ENCODE measurements around the gene CRYGN. TPM values are rescaled to one million over a fixed set of nuclear protein-coding genes. Genes with fewer than 3 reads are reported as not detected.

Gene CRYGN
- polyA plus RNA-seq, 3 donors = not detected

DNA sequence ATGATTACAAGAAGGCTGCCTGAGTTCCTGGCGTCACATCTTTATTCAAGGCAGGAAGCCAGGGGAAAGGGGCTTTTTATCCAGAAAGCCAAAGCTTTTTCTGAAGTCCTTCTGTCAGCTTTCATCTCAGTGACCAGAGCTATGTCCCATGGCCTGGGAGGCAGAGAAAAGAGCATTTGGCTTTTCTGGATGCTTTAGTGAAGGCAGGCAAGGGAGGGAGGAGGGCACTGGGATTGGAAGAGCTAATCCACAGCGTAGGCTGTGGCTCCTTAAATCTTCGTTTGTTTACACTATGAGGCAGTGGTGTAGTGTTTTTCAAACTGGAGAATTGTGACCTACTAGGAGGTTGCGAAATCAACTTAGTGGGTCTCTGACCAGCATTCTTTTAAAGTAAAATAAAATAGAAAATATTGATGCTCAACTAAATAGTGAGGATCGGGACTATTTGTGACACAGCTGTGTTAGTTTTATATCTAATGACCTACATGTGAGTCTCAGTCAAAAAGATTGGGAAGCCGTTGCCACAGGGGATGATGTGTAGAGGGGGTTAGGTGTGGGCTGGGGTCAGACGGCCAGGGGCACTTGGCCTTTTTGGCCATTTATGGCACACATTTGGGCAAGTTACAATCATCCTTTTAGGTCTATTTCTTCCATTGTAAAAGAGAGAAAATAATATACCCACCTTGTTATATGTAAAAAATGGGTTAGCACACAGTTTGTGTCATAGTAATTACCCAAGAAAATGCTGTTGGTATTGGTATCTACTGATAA lies 14.1 kb downstream of the CRYGN start:
- no peaks in the 10 kb centered on the region for H3K27me3 ChIP-seq (ENCODE audit: control insufficient read depth in 2 of 2, insufficient read depth in 2 of 2, low read length in 2 of 2)
- H2AFZ ChIP-seq (ENCODE audit: insufficient read depth, low read depth, low read length, poor library complexity, severe bottlenecking) = no peak overlapping the region
- no peak overlapping the region for H3K9ac ChIP-seq (ENCODE audit: insufficient read depth, low read length, poor library complexity, severe bottlenecking)
- no peaks in the 10 kb centered on the region for H3K79me2 ChIP-seq (ENCODE audit: insufficient read depth, low read length)
- no peaks in the 10 kb centered on the region for H3K36me3 ChIP-seq (replicated peaks in 1 of 2; ENCODE audit: control insufficient read depth in 1 of 2, insufficient read depth in 2 of 2, low read length in 2 of 2)
- intact Hi-C loops (cut with micrococcal nuclease) = no loop called here
- Mint-ChIP-seq H3K36me3 (no peaks in the 10 kb centered on the region), H3K27me3 (ENCODE audit: low read depth in 3 of 3) (peaks cover 2 to 7% (median 6%) of the 10 kb centered on the region in 3 donors), H3K4me3 (no peak overlapping the region), H3K9me3 (peaks cover 12 to 23% (median 21%) of the 10 kb centered on the region in 7 donors), H3K27ac (no peak overlapping the region), H3K4me1 (peaks cover 15% of the 10 kb centered on the region)
- no peak for DNase-seq
- no peaks in the 10 kb centered on the region for H3K4me1 ChIP-seq (ENCODE audit: control insufficient read depth in 1 of 2, insufficient read depth in 2 of 2, low read length in 2 of 2)
- H3K27ac ChIP-seq (ENCODE audit: low read depth in 1 of 2, low read length in 2 of 2) = no peak overlapping the region
- H3K9me3 ChIP-seq (replicated peaks in 1 of 2; ENCODE audit: control insufficient read depth in 1 of 2, insufficient read depth in 1 of 2, low read length in 2 of 2) = peaks cover 15% of the 10 kb centered on the region in 2 donors
- no peaks in the 10 kb centered on the region for H4K20me1 ChIP-seq (ENCODE audit: insufficient read depth, low read length)
- TF ChIP-seq CTCF (IDR thresholded peaks at IDR 0.05) = no peak
- 94% methylated on average over 2 of the region's 7 CpGs for WGBS (ENCODE audit: insufficient coverage)
- H3K4me2 ChIP-seq (replicated peaks; ENCODE audit: extremely low read depth, low read length, poor library complexity, severe bottlenecking) = no peak overlapping the region
- no peak overlapping the region for H3K4me3 ChIP-seq (replicated peaks in 1 of 3; ENCODE audit: low read depth in 2 of 3, low read length in 3 of 3)

- Histone ChIP-seq H3K9me3 (replicated peaks in 1 of 2; ENCODE audit: control insufficient read depth in 1 of 2, insufficient read depth in 1 of 2, low read length in 2 of 2) (peaks cover 21 to 25% of the 10 kb centered on the region in 2 donors), H2AFZ (ENCODE audit: insufficient read depth, low read depth, low read length, poor library complexity, severe bottlenecking) (no peak overlapping the region), H3K36me3 (replicated peaks in 1 of 2; ENCODE audit: control insufficient read depth in 1 of 2, insufficient read depth in 2 of 2, low read length in 2 of 2) (no peaks in the 10 kb centered on the region), H3K4me3 (replicated peaks in 1 of 3; ENCODE audit: low read depth in 2 of 3, low read length in 3 of 3) (no peak overlapping the region), H3K4me1 (ENCODE audit: control insufficient read depth in 1 of 2, insufficient read depth in 2 of 2, low read length in 2 of 2) (no peaks in the 10 kb centered on the region), H3K79me2 (ENCODE audit: insufficient read depth, low read length) (no peaks in the 10 kb centered on the region), H4K20me1 (ENCODE audit: insufficient read depth, low read length) (no peaks in the 10 kb centered on the region), H3K4me2 (replicated peaks; ENCODE audit: extremely low read depth, low read length, poor library complexity, severe bottlenecking) (no peak overlapping the region), H3K27ac (ENCODE audit: low read depth in 1 of 2, low read length in 2 of 2) (no peak overlapping the region), H3K27me3 (ENCODE audit: control insufficient read depth in 2 of 2, insufficient read depth in 2 of 2, low read length in 2 of 2) (no peaks in the 10 kb centered on the region), H3K9ac (ENCODE audit: insufficient read depth, low read length, poor library complexity, severe bottlenecking) (no peak overlapping the region)
- intact Hi-C loops (cut with micrococcal nuclease) = no loop called here
- Mint-ChIP-seq H3K9me3 (peaks cover 20 to 34% (median 31%) of the 10 kb centered on the region in 7 donors), H3K4me3 (no peak overlapping the region), H3K27ac (no peak overlapping the region), H3K36me3 (peaks cover 0 to 3% of the 10 kb centered on the region in 2 donors), H3K27me3 (ENCODE audit: low read depth in 3 of 3) (peaks cover 2 to 7% (median 6%) of the 10 kb centered on the region in 3 donors), H3K4me1 (peaks cover 10% of the 10 kb centered on the region)
- WGBS (ENCODE audit: insufficient coverage) = 96% methylated on average over 5 of the region's 5 CpGs
- no peak for DNase-seq
- TF ChIP-seq CTCF (IDR thresholded peaks at IDR 0.05) = no peak
These were observed 15.1 kb downstream of the CRYGN start for GRCh38 chr7:151424799-151425198.
